PC-9 (cell line): ENCODE results near the gene NTN4. TPM values are rescaled to one million over a fixed set of nuclear protein-coding genes. Genes with fewer than 3 reads are reported as not detected.

Experiments used
- BruUV-seq: library from RNA; stranded (reverse); fragments of 400-500 nt; replicated peaks from 2 replicates; lab custom pipeline; 2021; lab: Mats Ljungman, UMichigan
- CTCF ChIA-PET: fragments of 300-600 bp; sonication (Branson Sonifier 250); formaldehyde crosslinking; loops from one replicate; lab custom pipeline; 2022; ENCODE audit warnings: antibody characterized with exemption; lab: Charles Lee
- POLR2A ChIA-PET: fragments of 300-600 bp; sonication (Branson Sonifier 250); formaldehyde crosslinking; loops from one replicate; lab custom pipeline; 2022; ENCODE audit warnings: antibody characterized with exemption; ENCODE audit not compliant: unreplicated experiment; lab: Charles Lee
- DNase-seq, 2 experiments: peaks; one replicate each; pipeline versions ENCODE4 v3.0.0 to v3.0.0-alpha.2; 2015 to 2022; ENCODE audit warnings: mixed read lengths in 1 of 2
- H2AFZ ChIP-seq: fragments of 200-600 bp; sonication (generic); 2 replicates; pipeline ENCODE4 v1.8.1; 2017; ENCODE audit warnings: antibody characterized with exemption
- H3F3A ChIP-seq: fragments of 200-600 bp; sonication (generic); 2 replicates; pipeline ENCODE4 v1.8.1; 2017; ENCODE audit warnings: antibody characterized with exemption, mild to moderate bottlenecking, low read depth; ENCODE audit not compliant: insufficient read depth
- H3K27ac ChIP-seq: fragments of 200-600 bp; sonication (generic); 2 replicates; pipeline ENCODE4 v1.6.1; 2016; ENCODE audit warnings: mixed run types
- H3K27me3 ChIP-seq: fragments of 200-600 bp; sonication (generic); 2 replicates; pipeline ENCODE4 v1.6.1; 2016; ENCODE audit warnings: low read depth, mixed run types; ENCODE audit not compliant: insufficient read depth
- H3K36me3 ChIP-seq: fragments of 200-600 bp; sonication (generic); 2 replicates; pipeline ENCODE4 v1.6.1; 2016; ENCODE audit warnings: low read depth, mixed run types
- H3K4me1 ChIP-seq: fragments of 200-600 bp; sonication (generic); replicated peaks from 2 replicates; pipeline ENCODE4 v1.6.1; 2016; ENCODE audit warnings: mixed run types; ENCODE audit not compliant: insufficient read depth
- H3K4me2 ChIP-seq: fragments of 200-600 bp; sonication (generic); 2 replicates; pipeline ENCODE4 v1.6.1; 2017; ENCODE audit warnings: mixed run types
- H3K4me3 ChIP-seq: fragments of 200-600 bp; sonication (generic); 2 replicates; pipeline ENCODE4 v1.6.1; 2016; ENCODE audit warnings: mixed run types
- H3K79me2 ChIP-seq: fragments of 200-600 bp; sonication (generic); 2 replicates; pipeline ENCODE4 v1.6.1; 2017; ENCODE audit warnings: low read depth, mixed run types
- H3K9me2 ChIP-seq: fragments of 200-600 bp; sonication (generic); 2 replicates; pipeline ENCODE4 v1.8.1; 2017; ENCODE audit warnings: mild to moderate bottlenecking; ENCODE audit not compliant: insufficient read depth
- H3K9me3 ChIP-seq: fragments of 200-600 bp; sonication (generic); 2 replicates; pipeline ENCODE4 v1.8.1; 2016; ENCODE audit warnings: low read depth; ENCODE audit not compliant: insufficient read depth
- H4K20me1 ChIP-seq: fragments of 200-600 bp; sonication (generic); 2 replicates; pipeline ENCODE4 v1.8.1; 2017; ENCODE audit not compliant: insufficient read depth
- CTCF ChIP-seq: fragments of 200-600 bp; sonication (generic); conservative IDR thresholded peaks from 2 replicates; pipeline ENCODE4 v1.6.1; 2017; ENCODE audit warnings: mixed run types, antibody characterized with exemption, mild to moderate bottlenecking, moderate library complexity
- EZH2 ChIP-seq: fragments of 200-600 bp; sonication (generic); IDR thresholded peaks from 2 replicates; pipeline ENCODE4 v1.8.0; 2017; ENCODE audit warnings: antibody characterized with exemption, low read depth
- intact Hi-C: fragments of 100-400 bp; cut with micrococcal nuclease; formaldehyde crosslinking; loops from one replicate; pipeline ENCODE4 v1.10.0; 2022; ENCODE audit not compliant: unreplicated experiment
- total RNA-seq: library from RNA; stranded (reverse); gene quantifications from 2 replicates; pipeline ENCODE4 v1.2.3, GENCODE V29; 2021

Gene NTN4
- total RNA-seq, 1 experiment from 2014 or later, result 41.5 TPM

GRCh38 chr12:95623554-95624170, 166.9 kb downstream of the NTN4 start:
- Histone ChIP-seq H3K4me1 (peaks cover 7% of the 10 kb centered on the region), H3K27ac (peak overlapping the region; percentile 30; the same call in 1 of the 2 replicates), H3K79me2 (no peaks in the 10 kb centered on the region), H2AFZ (no peak overlapping the region), H3K9me2 (no peaks in the 10 kb centered on the region), H3K9me3 (no peaks in the 10 kb centered on the region), H3K36me3 (no peaks in the 10 kb centered on the region), H4K20me1 (no peaks in the 10 kb centered on the region), H3K4me2 (no peak overlapping the region), H3K27me3 (no peaks in the 10 kb centered on the region), H3K4me3 (no peak overlapping the region), H3F3A (no peaks in the 10 kb centered on the region; the same call in 1 of the 2 replicates)
- ChIA-PET CTCF (no interaction called here), POLR2A (interaction anchor here (0.6 kb wide), 1 partner anchor 390 kb away, joined by 3 read pairs; no protein-coding TSS in a partner anchor)
- peak; percentile 76 for TF ChIP-seq CTCF
- TF ChIP-seq EZH2, result no peak
- BruUV-seq, result no TSS peak
- intact Hi-C loops, result loop anchor here (1.0 to 5.0 kb wide), 5 partner anchors 41 to 192 kb away; no protein-coding TSS in a partner anchor
- peak; percentile 71 to 82 for DNase-seq

- H3K27ac ChIP-seq, result peak overlapping the region; percentile 30; the same call in 1 of the 2 replicates
- CTCF ChIA-PET, result no interaction called here
Measured at GRCh38 chr12:95622879-95623278, 167.7 kb downstream of the NTN4 start.

GRCh38 chr12:95621725-95622124, 168.8 kb downstream of the NTN4 start:
- Histone ChIP-seq H3F3A (no peaks in the 10 kb centered on the region; the same call in 1 of the 2 replicates), H3K9me2 (no peaks in the 10 kb centered on the region), H2AFZ (no peak overlapping the region), H3K4me1 (peaks cover 7% of the 10 kb centered on the region), H3K4me3 (no peak overlapping the region), H3K36me3 (no peaks in the 10 kb centered on the region), H4K20me1 (no peaks in the 10 kb centered on the region), H3K79me2 (no peaks in the 10 kb centered on the region), H3K4me2 (no peak overlapping the region), H3K27ac (no peak overlapping the region), H3K27me3 (no peaks in the 10 kb centered on the region), H3K9me3 (no peaks in the 10 kb centered on the region)
- intact Hi-C loops, result loop anchor here (2.0 to 5.0 kb wide), 3 partner anchors 39 to 81 kb away; no protein-coding TSS in a partner anchor
- DNase-seq, result no peak
- ChIA-PET CTCF (no interaction called here), POLR2A (interaction anchor here (0.7 kb wide), 1 partner anchor 237 kb away, joined by 8 read pairs; the partner anchor contains the start of gene SNRPF)
- no peak for TF ChIP-seq CTCF
- no peak for TF ChIP-seq EZH2
- no TSS peak for BruUV-seq

More at GRCh38 chr12:95622879-95623278, 167.7 kb downstream of the NTN4 start:
- Histone ChIP-seq H3K36me3 (no peaks in the 10 kb centered on the region), H3K4me3 (no peak overlapping the region), H3K4me2 (no peak overlapping the region), H3K4me1 (peaks cover 7% of the 10 kb centered on the region), H3K9me3 (no peaks in the 10 kb centered on the region), H4K20me1 (no peaks in the 10 kb centered on the region), H2AFZ (no peak overlapping the region), H3K9me2 (no peaks in the 10 kb centered on the region), H3F3A (no peaks in the 10 kb centered on the region; the same call in 1 of the 2 replicates), H3K27me3 (no peaks in the 10 kb centered on the region), H3K79me2 (no peaks in the 10 kb centered on the region)
- intact Hi-C loops, result loop anchor here (1.0 to 5.0 kb wide), 5 partner anchors 40 to 192 kb away; no protein-coding TSS in a partner anchor
- POLR2A ChIA-PET, result interaction anchor here (0.5 kb wide), 1 partner anchor 163 kb away, joined by 3 read pairs; no protein-coding TSS in a partner anchor
- no peak for TF ChIP-seq CTCF
- TF ChIP-seq EZH2, result no peak
- DNase-seq, result peak in 1 of 2 experiments; percentile 52
- no TSS peak for BruUV-seq
